Measurements from ENCODE around the gene GLDC.
A peak's percentile ranks its signal among the peaks of the same experiment; 100 is the strongest.

Gene GLDC

DNA sequence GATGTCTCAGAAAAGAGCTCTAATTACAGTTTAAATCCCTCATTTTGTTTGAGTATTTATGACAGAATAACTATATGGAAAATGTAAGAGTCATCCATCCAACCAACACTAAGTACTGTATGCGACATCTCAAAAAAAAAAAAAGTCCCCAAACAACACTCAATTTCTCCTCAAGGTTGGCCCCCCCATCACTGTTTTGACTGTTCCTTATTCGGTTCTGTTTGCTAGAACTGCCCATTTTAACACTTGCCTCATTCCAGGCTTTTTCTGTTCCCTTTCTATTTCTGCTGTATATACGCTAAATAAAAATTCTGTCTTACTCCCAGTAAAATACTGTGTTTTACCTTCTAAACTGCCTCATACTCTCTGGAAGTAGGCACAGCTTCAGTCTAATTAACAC is 25.2 kb downstream of the GLDC start:
- DNase-seq (ENCODE audit: low read depth): no peak

DNA sequence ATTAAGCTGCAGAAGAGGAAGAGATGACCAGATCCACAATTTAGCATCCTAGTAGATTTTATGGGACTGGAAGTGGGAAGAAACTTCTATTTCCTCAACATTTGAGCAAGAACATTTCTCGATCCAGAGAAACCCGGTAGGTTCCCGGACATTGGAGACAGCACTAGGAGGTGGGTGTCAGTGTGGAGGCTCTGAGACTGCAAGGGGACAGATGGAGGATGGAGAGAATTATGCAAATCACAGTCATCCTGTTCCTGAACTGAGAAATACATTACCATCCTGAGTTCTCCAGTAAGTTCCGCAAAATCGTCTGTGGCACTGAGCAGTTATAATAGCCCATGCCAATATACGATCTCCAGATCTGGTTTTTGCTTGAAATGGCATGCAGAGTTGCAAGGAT is 25.6 kb downstream of the GLDC start:
- no peak for DNase-seq (ENCODE audit: low read depth)

DNA sequence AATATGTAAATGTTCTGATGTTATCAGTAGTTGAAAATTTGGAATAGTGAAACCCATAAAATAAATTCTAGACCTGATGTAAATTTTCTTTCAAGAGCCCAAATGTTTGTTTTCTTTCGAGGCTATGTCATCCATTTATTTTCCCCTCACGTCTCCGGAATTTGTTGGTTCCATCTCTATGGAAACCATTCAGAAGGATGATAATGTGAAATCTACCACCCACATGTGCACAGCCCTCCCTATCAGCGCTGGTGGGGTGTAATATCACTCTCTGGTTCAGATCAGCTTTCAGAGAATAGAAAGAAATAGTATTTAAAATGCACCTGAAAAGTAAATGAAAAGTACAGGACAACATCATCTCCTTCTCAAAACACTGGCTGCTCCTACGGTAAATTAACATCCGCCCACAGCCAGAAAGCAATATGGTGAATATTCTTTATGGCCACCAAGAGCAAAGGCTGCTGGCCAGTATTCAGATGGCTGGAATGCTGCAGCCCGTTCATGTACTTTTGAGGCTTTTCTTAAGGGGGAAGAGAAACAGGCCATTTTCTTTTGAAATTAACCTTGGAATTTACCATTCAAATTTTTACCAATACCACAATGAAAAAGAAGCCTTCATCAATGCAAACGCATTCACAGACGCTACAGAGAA is 28.5 kb downstream of the GLDC start:
- no peak for DNase-seq (ENCODE audit: low read depth)

- DNase-seq (ENCODE audit: low read depth): no peak
These were observed 31.0 kb downstream of the GLDC start for GRCh38 chr9:6614489-6614888.

DNA sequence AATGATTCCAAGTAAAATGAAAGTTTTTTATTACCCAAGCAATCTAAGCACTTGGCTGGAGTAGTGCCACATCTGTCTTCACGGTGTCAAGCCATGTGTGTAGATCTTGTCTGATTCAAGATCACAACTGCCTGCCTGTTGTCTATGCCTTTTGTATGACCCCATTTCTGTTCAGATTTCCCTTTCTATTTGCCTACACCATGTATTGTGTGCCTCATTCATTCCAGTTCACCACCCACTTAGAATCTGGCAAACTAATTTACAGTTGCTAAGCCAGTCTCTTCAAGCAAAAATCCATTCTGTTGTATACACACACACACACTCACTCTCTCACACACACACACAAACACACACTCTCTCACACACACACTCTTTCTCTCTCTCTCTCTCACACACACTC is 33.7 kb downstream of the GLDC start:
- DNase-seq (ENCODE audit: low read depth): no peak

DNA sequence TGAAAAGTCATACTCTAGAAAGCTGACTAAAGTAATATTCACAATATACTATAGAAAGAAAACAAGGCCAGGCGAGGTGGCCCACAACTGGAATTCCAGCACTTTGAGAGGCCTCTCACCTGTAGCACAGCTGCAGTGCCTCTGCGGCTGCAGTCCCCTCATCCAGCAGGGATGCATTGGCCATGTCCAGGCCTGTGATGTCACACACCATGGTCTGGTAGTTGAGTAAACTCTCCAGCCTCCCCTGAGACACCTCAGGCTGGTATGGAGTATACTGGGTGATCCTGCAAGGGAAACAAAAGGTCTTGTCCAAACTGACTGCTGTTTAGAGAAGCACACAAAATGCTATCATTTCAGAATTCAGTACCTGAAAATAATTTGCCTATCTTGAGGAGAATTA is 35.5 kb downstream of the GLDC start:
- no peak for DNase-seq (ENCODE audit: low read depth)

DNA sequence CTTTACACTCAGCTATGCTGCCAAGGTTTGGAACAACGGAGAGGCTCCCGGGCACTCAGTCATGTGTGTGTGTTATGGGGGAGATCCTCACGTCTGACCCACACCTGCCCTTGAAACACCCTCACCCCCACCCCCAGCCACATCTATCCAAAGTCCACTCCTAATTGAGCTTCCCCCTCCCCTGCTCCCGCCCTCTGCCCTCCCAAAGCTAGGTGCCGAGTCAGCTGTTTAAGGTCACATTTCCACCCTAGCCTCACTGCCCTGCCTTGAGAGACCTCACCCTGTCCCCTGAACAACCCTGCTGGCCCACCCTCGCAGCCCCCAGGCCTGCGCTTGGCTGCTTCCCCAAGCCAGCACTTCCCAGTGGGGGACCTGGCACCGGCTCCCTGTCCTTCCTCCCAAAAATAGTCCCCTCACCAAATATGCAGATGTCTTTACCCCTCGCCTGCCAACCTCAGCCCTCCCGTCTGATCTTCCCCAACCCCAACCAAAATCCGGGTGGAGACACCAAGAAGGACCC is 36.0 kb downstream of the GLDC start:
- DNase-seq (ENCODE audit: low read depth): no peak

- DNase-seq (ENCODE audit: low read depth): no peak
These were observed 40.3 kb downstream of the GLDC start for GRCh38 chr9:6605202-6605601.

GRCh38 chr9:6600426-6600825 is 45.1 kb downstream of the GLDC start:
- DNase-seq (ENCODE audit: low read depth): no peak

DNA sequence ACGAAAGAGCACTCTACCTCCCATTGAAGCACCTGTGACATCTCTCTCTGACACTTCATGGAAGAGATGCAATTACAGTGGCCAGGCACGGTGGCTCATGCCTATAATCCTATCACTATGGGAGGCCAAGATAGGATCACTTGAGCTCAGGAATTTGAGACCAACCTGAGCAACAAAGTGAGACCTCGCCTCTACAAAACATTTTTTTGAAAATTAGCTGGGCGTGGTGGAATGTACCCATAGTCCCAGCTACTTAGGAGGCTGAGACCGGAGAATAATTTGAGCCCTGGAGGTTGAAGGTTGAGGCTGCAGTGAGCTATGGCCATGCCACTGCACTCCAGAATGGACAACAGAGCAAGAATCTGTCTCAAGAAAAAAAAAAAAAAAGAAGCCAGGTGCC is 45.5 kb downstream of the GLDC start:
- no peak for DNase-seq (ENCODE audit: low read depth)

DNA sequence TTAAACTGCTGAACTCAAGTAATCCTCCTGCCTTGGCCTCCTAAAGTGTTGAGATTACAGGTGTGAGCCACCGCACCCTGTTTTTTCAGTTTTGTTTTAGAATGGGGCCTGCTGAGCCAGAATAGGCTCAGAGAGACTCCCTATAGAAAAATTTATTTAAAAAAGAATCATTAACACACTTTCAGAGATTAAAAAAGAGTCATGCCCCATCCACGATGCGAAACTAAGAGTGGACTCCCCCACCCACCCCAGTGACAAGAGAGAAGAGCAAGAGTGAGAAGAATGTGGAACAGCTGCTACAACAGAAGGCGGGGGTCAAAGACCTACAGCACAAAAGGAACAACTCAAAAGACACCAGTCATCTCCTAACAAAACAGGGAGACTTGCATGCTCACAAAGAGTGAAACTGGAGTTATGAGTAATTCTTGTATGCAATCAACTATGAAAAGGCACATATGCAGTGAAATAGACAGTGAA is 47.2 kb downstream of the GLDC start:
- DNase-seq (ENCODE audit: low read depth): no peak

- no peak for DNase-seq (ENCODE audit: low read depth)
These were observed 52.7 kb downstream of the GLDC start for GRCh38 chr9:6592791-6593190.

DNA sequence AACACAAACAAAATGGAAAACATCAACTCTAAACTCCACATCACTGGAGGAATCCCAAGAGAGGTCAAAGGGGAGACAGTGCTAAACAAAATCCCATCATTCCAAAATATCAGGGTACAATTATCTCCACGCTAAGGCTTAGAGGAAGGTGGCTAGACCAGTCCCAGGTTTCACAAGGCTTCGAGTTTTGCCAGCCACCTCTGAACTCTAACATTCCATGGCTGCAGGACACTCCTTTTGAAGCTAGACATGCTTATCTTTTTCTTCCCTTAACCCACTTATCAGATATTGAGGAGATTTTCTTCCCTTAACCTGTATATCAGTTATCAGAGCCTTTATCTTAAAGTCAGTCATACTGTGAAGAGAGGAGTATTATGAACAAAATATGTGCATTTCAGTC is 53.3 kb downstream of the GLDC start:
- DNase-seq (ENCODE audit: low read depth): no peak

DNA sequence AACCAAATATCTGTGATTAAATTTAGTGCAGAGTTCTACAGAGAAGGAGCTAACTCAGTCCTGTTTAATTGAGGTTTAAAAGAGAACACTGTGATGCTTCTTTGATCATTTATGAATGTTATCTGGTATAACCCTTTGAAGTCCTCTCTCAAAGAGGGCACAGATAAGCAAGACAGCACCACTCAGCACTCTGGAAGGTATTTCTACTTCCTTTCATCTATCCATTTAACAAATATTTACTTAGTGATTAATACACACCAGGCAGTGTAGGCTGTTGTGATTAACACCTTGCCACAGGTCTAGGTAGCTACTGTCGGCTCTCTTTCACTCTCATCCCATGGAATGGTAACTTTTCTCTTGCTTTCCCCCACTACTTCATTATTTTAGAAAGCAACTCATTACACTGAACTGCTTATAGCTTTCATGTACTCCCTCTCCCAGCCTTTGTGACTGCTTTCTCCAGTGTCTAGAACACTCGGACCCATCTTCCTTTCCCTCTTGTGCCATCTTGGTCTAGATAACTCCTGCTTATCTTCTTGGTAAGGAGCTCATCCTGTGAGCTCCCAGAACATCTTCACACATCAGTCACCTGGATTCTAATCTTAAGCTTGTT is 54.7 kb downstream of the GLDC start:
- no peak for DNase-seq (ENCODE audit: low read depth)

DNA sequence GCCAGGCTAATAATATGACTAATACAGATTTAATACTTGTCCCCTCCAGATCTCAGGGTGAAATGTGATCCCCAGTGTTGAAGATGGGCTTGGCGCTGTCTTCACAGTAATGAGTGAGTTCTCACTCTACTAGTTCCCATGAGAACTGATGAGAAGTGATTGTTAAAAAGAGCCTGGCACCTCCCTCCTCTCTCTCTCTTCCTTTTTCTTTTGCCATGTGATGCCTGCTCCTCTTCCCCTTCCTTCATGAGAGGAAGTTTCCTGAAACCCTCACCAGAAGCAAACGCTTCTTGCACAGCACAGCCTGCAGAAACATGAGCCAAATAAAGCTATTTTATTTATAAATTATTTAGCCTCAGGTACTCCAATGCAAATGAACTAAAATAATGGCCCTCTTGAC is 55.2 kb downstream of the GLDC start:
- DNase-seq (ENCODE audit: low read depth): no peak

DNA sequence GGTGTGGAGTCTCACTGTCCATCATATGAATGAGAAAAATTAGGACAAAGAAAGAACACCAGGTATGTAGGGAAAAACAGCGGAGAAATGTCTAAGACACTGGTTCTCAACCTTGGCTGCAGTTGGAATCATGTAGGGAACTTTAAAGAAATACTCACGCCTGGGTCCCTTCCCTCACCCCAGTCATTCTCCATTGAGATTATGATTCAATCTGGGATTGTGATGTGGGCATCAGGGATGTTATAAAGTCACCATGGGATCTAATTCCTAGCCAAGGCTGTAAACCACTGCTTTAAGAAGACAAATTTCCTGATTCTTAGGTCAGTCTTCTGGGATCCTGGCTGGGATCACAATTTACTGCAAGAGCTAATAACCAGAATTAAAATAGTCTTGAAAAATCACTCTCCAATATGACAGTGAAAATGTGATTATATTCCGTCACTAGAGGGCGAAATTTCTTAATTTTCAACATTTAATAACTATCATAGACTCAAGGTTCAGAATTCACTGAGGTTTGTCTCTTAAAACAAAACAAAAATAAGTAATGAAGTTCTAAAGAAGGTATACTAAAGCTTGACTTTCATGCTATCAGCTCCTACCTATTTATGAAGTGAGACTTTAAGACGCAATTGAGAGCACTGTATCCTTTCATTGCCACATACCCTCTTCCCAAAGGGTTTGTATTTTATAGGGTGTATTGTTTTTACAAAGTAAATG is 60.5 kb downstream of the GLDC start:
- peak; percentile 48 for DNase-seq (ENCODE audit: low read depth)

DNA sequence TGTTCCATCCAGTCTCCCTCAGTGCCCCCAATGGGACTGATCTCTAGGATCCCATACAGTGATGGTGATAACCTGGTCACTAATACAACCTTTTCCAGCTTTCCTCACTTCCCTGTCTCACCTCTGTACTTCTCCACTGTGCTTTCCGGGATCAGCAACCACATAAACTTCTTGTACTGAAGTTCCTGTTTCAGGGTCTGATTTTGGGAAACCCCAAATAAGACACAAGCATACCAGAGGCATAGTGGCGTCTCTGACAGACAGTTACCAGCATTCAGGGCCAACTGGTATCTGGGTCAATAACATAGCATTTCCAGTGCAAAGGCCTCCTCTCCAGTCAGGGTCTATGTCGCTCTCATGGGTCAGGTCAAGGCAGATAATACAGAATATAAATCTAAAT is 64.3 kb downstream of the GLDC start:
- no peak for DNase-seq (ENCODE audit: low read depth)

- no peak for DNase-seq (ENCODE audit: low read depth)
These were observed 65.9 kb downstream of the GLDC start for GRCh38 chr9:6579613-6580012.

DNA sequence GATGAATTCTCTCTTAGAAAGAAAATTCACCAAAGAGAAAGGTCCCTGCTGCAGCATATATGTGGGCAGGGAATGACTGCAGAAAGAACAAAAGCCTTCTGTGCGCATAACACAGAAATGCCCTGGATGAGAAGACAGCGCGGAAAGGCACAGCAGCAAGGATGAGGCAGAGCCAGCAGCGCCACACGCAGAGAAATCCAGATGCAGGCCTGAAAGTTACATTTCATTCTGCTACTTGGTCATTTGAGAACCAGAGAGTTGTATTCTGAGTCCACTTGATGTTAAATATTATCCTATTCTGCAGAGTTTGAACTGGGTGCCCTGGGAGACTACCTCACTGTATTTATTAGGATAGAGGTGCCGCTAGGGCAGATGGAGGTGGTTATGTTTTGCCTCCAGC is 68.5 kb downstream of the GLDC start:
- DNase-seq (ENCODE audit: low read depth): no peak

- no peak for DNase-seq (ENCODE audit: low read depth)
These were observed 70.0 kb downstream of the GLDC start for GRCh38 chr9:6575324-6576034.

DNA sequence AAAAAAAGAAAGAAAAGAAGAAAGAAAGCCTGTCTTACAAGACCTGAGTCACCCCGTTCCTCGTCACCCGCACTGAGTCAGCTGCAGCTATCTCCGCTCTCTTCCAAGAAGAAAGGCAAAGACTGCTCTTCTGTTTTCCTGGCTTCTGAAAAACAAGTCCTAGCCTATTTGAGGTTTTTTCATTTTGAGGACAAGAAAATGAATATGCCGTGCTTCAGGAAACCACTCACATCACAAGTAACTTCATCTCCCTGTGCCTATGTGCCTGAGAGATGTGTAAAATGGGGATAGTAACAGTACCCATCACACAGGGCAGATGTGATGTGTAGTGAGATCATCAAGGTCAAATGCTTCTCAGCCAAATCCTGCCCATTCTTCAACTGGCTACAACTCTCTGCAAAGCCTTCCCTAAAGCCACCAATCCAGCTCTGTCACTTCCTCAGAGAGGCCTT is 78.4 kb downstream of the GLDC start:
- peak; percentile 96 for DNase-seq (ENCODE audit: low read depth)

GRCh38 chr9:6566409-6567139 is 79.0 kb downstream of the GLDC start:
- DNase-seq (ENCODE audit: low read depth): peak; percentile 98
